Stimulated activated CD8-positive, alpha-beta memory T cell treated with anti-CD3 and anti-CD28 coated beads, Interleukin-4, amount 100 ng/mL, for 24 hours (primary cell): ENCODE results near the gene UBE3B.

Experiments
- DNase-seq: peaks from one replicate; pipeline ENCODE4 v3.0.0-alpha.2; 2020; ENCODE audit warnings: low read depth

UBE3B gene

GRCh38 chr12:109554761-109555160 is 77.3 kb downstream of the UBE3B start:
- DNase-seq, result no peak

DNA sequence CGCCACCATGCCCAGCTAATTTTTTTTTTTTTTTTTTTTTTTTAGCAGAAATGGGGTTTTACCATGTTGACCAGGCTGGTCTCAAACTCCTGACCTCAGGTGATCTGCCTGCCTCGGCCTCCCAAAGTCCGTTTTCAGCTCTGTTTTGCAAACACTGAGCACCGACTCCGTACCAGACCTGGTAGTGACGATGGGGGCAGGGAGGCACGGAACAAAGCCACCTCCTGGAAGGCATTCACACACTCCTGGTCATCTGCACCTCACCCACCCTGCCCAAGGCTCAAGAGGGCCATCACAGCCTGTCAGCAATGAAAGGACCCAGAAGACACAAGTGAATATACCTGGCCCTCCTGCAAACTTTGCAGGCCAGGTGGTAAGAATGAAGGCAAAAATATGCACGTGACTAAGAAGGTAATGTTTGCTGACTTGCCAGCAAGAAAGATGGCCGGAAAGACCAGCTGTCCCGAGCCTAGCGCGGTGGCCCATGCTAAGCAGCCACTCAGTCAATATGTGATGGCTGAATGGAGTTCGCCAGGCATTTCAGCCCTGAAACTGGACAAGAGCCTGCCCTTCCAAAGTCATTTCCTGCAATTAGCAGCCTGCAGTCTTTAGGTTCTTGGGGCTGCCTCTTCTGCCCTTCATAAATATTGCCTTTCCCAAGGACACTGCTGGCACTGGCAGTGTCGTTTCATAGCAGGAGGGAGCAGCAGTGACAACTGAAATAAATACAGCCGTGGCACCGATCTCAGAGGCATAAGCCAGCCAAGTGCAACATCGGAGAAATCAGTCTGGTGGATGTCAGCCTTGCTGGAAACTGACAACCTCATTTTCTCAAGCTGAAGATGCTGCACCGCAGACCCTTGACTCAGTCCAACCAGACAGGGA is 78.2 kb downstream of the UBE3B start:
- DNase-seq, result no peak

DNA sequence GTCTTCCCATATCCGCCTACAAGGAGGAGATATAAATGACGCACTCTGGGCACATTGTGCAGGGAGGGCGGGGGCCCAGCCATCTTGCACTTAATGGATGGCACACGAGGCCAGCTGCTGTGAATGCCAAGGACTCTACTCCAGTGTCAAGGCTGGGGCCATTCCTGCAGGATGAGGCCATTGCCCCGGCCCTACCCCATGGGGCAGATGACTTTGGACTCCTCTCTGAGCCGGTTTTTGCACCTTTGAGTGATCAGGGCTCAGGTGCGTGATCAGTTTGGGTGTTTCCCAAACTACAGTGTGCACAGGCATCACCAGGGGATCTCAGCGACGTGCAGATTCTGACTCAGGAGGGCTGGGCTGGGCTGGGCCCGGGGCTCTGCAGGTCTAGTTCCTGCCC is 79.8 kb downstream of the UBE3B start:
- no peak for DNase-seq

DNA sequence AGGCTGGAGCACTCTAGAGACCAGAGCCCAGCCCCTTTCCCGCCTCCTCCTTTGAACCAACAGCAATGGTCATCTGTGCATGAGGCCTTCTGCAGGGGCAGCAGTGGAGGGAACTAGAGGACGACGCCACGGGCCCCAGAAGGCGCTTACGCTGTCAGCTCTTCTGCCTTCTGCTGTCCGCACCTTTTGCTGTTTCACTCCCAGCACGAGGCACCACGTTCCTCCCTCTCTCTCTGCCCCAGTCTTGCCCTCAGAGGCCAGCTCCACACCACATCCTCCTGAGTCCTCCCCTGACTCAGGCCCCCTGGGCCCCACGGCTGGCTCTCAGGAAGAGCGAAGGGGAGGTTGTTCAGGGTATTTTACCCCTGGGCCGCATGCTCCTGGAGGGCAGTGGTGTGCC is 80.4 kb downstream of the UBE3B start:
- DNase-seq, result no peak

GRCh38 chr12:109558374-109559199 is 81.2 kb downstream of the UBE3B start:
- no peak for DNase-seq

GRCh38 chr12:109559200-109559505 is 81.7 kb downstream of the UBE3B start:
- DNase-seq, result no peak

DNA sequence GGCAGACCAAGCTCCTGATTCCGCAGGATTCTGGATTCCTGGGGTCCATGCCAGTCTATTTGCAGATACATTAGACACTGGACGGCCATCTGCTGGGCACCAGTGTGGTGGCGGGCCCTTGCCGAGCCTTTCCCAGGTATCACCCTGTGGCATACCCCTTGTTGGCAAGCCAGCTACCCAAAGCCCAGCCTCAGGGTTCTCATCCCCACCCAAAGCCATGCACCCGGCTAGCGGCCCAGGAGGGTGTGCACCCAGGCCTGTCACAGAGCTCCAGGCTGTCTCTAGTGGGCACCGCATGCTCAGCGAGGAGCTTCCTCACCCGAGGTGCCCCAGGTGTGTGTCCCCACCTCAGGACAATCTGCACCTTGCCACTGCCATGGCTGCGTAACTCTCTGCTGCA is 82.2 kb downstream of the UBE3B start:
- no peak for DNase-seq

GRCh38 chr12:109560867-109561710 is 83.7 kb downstream of the UBE3B start:
- no peak for DNase-seq

GRCh38 chr12:109561711-109562030 is 84.2 kb downstream of the UBE3B start:
- no peak for DNase-seq

GRCh38 chr12:109562871-109563270 is 85.4 kb downstream of the UBE3B start:
- DNase-seq, result no peak

DNA sequence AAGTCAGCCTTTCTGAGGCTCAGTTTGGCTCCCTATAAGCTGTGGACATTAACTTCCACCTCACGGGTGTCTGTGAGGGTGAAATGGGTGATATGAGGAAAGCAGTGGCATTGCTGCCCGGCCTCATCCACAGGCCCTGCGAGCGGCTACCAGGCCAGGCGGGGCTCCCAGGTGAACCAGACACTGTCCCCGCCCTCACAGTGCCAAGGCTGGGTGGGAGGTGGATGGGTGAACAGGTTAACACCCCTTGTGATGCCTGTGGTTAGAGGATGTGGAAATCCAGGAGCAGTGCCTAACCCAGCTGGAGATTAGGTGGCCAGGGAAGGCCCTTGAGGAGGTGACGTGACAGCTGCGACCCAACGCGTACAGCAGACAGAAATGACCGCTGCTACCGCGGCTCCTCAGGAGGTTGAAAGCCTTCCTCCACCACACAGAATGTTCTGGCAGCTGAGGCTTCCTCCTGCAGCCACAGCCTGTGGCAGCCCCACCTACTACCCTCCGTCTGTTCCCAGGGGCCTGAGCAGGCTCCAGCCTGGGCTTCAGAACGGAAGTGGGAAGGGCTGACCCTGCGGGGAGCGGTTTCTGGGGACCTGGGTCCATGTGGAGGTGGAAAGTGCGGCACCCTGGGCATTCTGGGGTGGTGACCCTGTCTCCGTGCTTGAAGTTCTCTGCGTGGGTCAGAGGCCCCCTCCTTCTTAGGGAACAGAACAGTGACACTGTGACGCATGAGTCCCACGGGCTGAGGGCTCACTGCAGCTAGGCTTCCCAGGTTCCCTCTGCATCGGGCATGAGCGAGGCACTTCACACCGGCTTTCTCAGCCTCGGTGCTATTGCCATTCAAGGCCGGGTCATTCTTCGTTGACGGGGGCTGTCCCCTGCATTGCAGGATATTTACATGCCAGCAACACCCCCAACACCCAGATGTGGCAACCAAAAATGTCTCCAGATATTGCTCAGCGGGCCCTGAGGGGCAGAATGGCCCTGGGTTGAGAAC is 86.2 kb downstream of the UBE3B start:
- no peak for DNase-seq

GRCh38 chr12:109566424-109566823 is 89.0 kb downstream of the UBE3B start:
- DNase-seq, result no peak

GRCh38 chr12:109567296-109567695 is 89.9 kb downstream of the UBE3B start:
- DNase-seq, result no peak

DNA sequence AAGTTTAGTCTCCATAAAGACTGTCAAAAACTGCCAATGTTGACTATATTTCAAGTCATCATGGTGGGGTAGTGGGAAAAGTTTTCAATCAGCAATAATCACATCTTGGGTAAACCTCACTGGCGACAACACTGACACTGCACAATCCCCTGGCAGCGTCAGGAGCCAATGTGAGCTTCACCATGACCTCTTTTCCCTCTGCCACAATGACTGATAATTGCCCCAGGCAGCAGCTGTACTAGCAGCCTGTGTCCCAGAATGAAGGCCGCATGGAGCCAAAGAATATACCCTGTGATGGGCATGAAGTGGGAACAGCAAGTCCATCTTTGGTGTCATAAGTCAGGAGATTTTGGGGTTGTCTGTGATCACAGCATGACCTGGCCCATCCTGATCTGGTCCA is 90.5 kb downstream of the UBE3B start:
- no peak for DNase-seq

- no peak for DNase-seq
Measured at GRCh38 chr12:109568486-109568885, 91.1 kb downstream of the UBE3B start.

DNA sequence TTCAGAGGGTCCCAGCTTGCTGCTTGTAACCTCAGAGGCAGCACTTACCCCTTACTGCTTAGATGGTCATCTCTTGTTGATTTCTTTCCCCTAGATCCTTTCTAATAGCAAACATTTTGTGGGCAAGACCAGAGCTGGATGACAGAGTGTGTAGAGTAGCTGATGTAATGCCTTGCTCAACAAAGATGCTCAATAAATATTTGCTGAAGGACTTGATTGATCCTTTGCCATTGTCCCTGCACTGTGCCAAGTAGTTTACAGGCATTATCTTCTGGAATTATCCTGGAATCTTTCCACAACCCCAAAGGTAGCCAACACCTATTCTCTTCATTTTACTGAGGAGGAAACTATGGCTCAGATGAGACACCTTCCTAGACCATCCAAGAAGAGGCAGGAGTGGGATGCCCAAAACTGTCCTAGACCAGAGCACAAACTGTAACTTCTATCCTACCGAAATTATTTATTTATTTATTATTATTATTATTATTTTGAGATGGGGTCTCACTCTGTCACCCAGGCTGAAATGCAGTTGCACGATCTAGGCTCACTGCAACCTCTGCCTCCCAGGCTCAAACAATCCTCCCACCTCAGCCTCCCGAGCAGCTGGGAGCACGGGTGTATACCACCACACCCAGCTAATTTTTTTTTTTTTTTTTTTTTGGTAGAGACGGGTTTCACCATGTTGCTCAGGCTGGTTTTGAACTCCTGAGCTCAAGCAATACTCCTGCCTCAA is 94.5 kb downstream of the UBE3B start:
- no peak for DNase-seq

DNA sequence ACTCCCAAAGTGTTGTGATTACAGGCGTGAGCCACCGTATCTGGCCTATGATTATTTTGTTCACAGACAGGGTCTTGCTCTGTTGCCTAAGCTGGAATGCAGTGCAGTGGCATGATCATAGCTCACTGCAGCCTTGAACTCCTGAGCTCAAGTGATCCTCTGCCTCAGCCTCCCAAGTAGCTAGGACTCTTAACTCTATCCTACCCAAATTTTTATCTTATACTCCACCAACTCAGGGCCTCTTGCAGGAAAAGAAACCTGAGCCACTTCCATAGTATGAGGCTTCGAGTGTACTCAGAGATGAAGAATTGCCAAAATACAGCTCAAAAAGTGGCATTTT is 95.0 kb downstream of the UBE3B start:
- no peak for DNase-seq

GRCh38 chr12:109573029-109573913 is 95.8 kb downstream of the UBE3B start, which contains the start of the genes MMAB and MVK:
Gene MMAB (minus strand): TSS chr12:109573504. CDS start chr12:109573480, 24 bp downstream.
Gene MVK (plus strand): TSS chr12:109573794. CDS start chr12:109574823, 1,029 bp downstream.
- DNase-seq, result peak; percentile 95

- no peak for DNase-seq
Measured at GRCh38 chr12:109573914-109574244, 96.4 kb downstream of the UBE3B start.

GRCh38 chr12:109575683-109576082 is 98.2 kb downstream of the UBE3B start:
- DNase-seq, result no peak
